HepG2 (cell line): ENCODE measurements around the gene RAC3. TPM values are rescaled to one million over a fixed set of nuclear protein-coding genes. Genes with fewer than 3 reads are reported as not detected.
A peak's percentile ranks its signal among the peaks of the same experiment; 100 is the strongest.

Source experiments
- MTA3 ChIP-seq: sonication (generic); formaldehyde crosslinking; IDR thresholded peaks from 2 replicates; pipeline ENCODE4 v1.4.0; 2020; ENCODE audit warnings: missing genetic modification reagents
- NRL ChIP-seq: sonication (generic); formaldehyde crosslinking; IDR thresholded peaks from 2 replicates; pipeline ENCODE4 v1.5.0; 2020; ENCODE audit warnings: missing genetic modification reagents, mild to moderate bottlenecking, moderate library complexity, borderline replicate concordance
- RARG ChIP-seq: sonication (generic); formaldehyde crosslinking; IDR thresholded peaks from 2 replicates; pipeline ENCODE4 v1.4.0; 2020; ENCODE audit warnings: low read depth, mild to moderate bottlenecking, missing genetic modification reagents
- ZFP82 ChIP-seq: sonication (generic); formaldehyde crosslinking; IDR thresholded peaks from 2 replicates; pipeline ENCODE4 v1.5.1; 2020; ENCODE audit warnings: mild to moderate bottlenecking, missing genetic modification reagents, borderline replicate concordance
- ZNF136 ChIP-seq: sonication (generic); formaldehyde crosslinking; IDR thresholded peaks from 2 replicates; pipeline ENCODE4 v1.8.1; 2022; ENCODE audit warnings: low read depth, mild to moderate bottlenecking, moderate library complexity, missing genetic modification reagents
- ZNF337 ChIP-seq: sonication (generic); formaldehyde crosslinking; IDR thresholded peaks from 2 replicates; pipeline ENCODE4 v1.5.1; 2020; ENCODE audit warnings: missing genetic modification reagents, low read depth, mild to moderate bottlenecking, borderline replicate concordance
- ZNF709 ChIP-seq: sonication (generic); formaldehyde crosslinking; IDR thresholded peaks from 2 replicates; pipeline ENCODE4 v1.5.0; 2020; ENCODE audit warnings: mild to moderate bottlenecking, missing genetic modification reagents
- ZNF749 ChIP-seq: sonication (generic); formaldehyde crosslinking; IDR thresholded peaks from 2 replicates; pipeline ENCODE4 v1.8.0; 2022; ENCODE audit warnings: mild to moderate bottlenecking, missing genetic modification reagents, moderate library complexity, borderline replicate concordance
- ZNF878 ChIP-seq: sonication (generic); formaldehyde crosslinking; IDR thresholded peaks from 2 replicates; pipeline ENCODE4 v1.8.1; 2023; ENCODE audit warnings: mild to moderate bottlenecking, missing genetic modification reagents, moderate library complexity
- polyA plus RNA-seq, 8 experiments: library from polyadenylated mRNA; depleted of rRNA in 3 of 8; stranded (reverse) in 7 of 8; unstranded in 1 of 8; fragments of >200 nt; fragmentation: Illumina TruSeq in 4 of 8; extraction: Trizol in 4 of 8; gene quantifications; 2 replicates each; pipeline versions ENCODE4 v1.2.1 to v1.2.3, GENCODE V29; 2011 to 2016; ENCODE audit warnings: low read depth in 4 of 8, missing spikeins in 1 of 8, mixed read lengths in 1 of 8; ENCODE audit not compliant: insufficient read depth in 1 of 8
- total RNA-seq, 5 experiments: library from RNA; depleted of rRNA; stranded (reverse); fragments of >200 nt; fragmentation: Illumina TruSeq; extraction: Trizol; gene quantifications; 2 replicates each; pipeline ENCODE4 v1.2.3, GENCODE V29; 2016; ENCODE audit warnings: low read depth in 1 of 5
- TF ChIP-seq, protein P1 (sequence below), 2 experiments: fragments of 450-650 bp in 1 of 2; sonication (generic) in 1 of 2; formaldehyde crosslinking in 1 of 2; IDR thresholded peaks; 2 replicates each; pipeline versions ENCODE4 v1.6.1 to v1.8.0; 2016 to 2022; ENCODE audit warnings: antibody characterized with exemption in 1 of 2, mild to moderate bottlenecking in 1 of 2, missing genetic modification reagents in 1 of 2
- TF ChIP-seq, protein P2 (sequence below): sonication (generic); formaldehyde crosslinking; IDR thresholded peaks from 2 replicates; pipeline ENCODE4 v1.4.0; 2020; ENCODE audit warnings: missing genetic modification reagents
- TF ChIP-seq, protein P3 (sequence below): sonication (generic); formaldehyde crosslinking; IDR thresholded peaks from 2 replicates; pipeline ENCODE4 v1.5.1; 2020; ENCODE audit warnings: mild to moderate bottlenecking, missing genetic modification reagents, moderate library complexity
- TF ChIP-seq, protein P4 (sequence below): sonication (generic); formaldehyde crosslinking; IDR thresholded peaks from 2 replicates; pipeline ENCODE4 v1.4.0; 2020; ENCODE audit warnings: mild to moderate bottlenecking, missing genetic modification reagents

Gene RAC3
- total and polyA plus RNA-seq, 2 of the 13 experiments (the other 11 are each of a cell fraction or from before 2014, with no cell fraction given) = 10.5 to 21.3 TPM

DNA sequence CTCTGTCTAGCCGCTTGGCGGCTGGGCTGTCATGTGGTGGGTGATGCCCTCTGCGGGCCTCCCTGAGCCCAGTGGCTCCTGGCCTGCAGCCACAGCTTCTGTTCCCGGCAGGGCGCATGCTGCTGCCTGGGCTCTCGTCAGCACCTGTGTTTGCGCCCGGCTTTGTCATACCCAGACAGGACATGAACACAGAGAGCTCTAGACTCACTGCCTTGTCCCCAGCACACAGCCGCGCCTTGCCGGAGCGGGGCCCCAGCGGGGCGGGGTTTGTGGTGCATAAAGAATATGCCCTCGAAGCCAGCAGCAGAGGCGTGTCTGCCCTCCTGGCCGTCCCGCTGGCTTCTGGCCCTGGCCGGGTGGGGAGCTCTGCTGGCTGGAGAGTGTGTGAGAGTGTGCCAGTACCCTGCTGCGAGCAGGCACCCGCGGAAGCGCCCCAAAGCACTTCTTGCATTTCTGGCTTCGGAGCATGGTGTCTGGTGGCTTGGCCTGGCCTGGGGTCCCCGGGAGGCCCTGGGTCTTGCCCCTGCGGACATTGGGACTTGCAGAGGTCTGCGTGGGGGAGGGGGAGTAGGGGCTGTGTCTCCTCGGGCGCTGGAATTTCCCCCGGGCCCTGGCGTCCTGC is 39.7 kb upstream of the RAC3 start (continued):
- TF ChIP-seq, protein P1, sequence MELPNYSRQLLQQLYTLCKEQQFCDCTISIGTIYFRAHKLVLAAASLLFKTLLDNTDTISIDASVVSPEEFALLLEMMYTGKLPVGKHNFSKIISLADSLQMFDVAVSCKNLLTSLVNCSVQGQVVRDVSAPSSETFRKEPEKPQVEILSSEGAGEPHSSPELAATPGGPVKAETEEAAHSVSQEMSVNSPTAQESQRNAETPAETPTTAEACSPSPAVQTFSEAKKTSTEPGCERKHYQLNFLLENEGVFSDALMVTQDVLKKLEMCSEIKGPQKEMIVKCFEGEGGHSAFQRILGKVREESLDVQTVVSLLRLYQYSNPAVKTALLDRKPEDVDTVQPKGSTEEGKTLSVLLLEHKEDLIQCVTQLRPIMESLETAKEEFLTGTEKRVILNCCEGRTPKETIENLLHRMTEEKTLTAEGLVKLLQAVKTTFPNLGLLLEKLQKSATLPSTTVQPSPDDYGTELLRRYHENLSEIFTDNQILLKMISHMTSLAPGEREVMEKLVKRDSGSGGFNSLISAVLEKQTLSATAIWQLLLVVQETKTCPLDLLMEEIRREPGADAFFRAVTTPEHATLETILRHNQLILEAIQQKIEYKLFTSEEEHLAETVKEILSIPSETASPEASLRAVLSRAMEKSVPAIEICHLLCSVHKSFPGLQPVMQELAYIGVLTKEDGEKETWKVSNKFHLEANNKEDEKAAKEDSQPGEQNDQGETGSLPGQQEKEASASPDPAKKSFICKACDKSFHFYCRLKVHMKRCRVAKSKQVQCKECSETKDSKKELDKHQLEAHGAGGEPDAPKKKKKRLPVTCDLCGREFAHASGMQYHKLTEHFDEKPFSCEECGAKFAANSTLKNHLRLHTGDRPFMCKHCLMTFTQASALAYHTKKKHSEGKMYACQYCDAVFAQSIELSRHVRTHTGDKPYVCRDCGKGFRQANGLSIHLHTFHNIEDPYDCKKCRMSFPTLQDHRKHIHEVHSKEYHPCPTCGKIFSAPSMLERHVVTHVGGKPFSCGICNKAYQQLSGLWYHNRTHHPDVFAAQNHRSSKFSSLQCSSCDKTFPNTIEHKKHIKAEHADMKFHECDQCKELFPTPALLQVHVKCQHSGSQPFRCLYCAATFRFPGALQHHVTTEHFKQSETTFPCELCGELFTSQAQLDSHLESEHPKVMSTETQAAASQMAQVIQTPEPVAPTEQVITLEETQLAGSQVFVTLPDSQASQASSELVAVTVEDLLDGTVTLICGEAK (IDR thresholded peaks at IDR 0.05) = no peak
- TF ChIP-seq, protein P1 (CRISPR knock-in tag; IDR thresholded peaks at IDR 0.05) = peak; percentile 93
- peak; percentile 82; the same call in 1 of the 2 replicates for TF ChIP-seq ZNF878
- 0 out of 2 replicates have a peak, but pooled peaks have one; percentile 60 for TF ChIP-seq ZNF337 (CRISPR knock-in tag)
- TF ChIP-seq, protein P2, sequence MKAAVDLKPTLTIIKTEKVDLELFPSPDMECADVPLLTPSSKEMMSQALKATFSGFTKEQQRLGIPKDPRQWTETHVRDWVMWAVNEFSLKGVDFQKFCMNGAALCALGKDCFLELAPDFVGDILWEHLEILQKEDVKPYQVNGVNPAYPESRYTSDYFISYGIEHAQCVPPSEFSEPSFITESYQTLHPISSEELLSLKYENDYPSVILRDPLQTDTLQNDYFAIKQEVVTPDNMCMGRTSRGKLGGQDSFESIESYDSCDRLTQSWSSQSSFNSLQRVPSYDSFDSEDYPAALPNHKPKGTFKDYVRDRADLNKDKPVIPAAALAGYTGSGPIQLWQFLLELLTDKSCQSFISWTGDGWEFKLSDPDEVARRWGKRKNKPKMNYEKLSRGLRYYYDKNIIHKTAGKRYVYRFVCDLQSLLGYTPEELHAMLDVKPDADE (CRISPR knock-in tag) = peak; percentile 79; the same call in 1 of the 2 replicates
- no peak for TF ChIP-seq ZFP82 (CRISPR knock-in tag)
- TF ChIP-seq MTA3 (CRISPR knock-in tag) = no peak
- no peak for TF ChIP-seq ZNF709 (CRISPR knock-in tag)
- TF ChIP-seq, protein P3, sequence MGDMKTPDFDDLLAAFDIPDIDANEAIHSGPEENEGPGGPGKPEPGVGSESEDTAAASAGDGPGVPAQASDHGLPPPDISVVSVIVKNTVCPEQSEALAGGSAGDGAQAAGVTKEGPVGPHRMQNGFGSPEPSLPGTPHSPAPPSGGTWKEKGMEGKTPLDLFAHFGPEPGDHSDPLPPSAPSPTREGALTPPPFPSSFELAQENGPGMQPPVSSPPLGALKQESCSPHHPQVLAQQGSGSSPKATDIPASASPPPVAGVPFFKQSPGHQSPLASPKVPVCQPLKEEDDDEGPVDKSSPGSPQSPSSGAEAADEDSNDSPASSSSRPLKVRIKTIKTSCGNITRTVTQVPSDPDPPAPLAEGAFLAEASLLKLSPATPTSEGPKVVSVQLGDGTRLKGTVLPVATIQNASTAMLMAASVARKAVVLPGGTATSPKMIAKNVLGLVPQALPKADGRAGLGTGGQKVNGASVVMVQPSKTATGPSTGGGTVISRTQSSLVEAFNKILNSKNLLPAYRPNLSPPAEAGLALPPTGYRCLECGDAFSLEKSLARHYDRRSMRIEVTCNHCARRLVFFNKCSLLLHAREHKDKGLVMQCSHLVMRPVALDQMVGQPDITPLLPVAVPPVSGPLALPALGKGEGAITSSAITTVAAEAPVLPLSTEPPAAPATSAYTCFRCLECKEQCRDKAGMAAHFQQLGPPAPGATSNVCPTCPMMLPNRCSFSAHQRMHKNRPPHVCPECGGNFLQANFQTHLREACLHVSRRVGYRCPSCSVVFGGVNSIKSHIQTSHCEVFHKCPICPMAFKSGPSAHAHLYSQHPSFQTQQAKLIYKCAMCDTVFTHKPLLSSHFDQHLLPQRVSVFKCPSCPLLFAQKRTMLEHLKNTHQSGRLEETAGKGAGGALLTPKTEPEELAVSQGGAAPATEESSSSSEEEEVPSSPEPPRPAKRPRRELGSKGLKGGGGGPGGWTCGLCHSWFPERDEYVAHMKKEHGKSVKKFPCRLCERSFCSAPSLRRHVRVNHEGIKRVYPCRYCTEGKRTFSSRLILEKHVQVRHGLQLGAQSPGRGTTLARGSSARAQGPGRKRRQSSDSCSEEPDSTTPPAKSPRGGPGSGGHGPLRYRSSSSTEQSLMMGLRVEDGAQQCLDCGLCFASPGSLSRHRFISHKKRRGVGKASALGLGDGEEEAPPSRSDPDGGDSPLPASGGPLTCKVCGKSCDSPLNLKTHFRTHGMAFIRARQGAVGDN (CRISPR knock-in tag) = peak; percentile 90
- no peak for TF ChIP-seq RARG
- TF ChIP-seq NRL (CRISPR knock-in tag) = peak; percentile 95
- TF ChIP-seq, protein P4, sequence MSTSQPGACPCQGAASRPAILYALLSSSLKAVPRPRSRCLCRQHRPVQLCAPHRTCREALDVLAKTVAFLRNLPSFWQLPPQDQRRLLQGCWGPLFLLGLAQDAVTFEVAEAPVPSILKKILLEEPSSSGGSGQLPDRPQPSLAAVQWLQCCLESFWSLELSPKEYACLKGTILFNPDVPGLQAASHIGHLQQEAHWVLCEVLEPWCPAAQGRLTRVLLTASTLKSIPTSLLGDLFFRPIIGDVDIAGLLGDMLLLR (CRISPR knock-in tag) = peak; percentile 75
- TF ChIP-seq ZNF136 = 0 out of 2 replicates have a peak, but pooled peaks have one; percentile 75
- TF ChIP-seq ZNF749 (CRISPR knock-in tag) = peak; percentile 62; the same call in 1 of the 2 replicates
